Measurements from ENCODE around the gene SDCBP2. TPM values are rescaled to one million over a fixed set of nuclear protein-coding genes. Genes with fewer than 3 reads are reported as not detected.
A peak's percentile ranks its signal among the peaks of the same experiment; 100 is the strongest.

The SDCBP2 gene
- total and polyA plus RNA-seq, 2 of the 4 experiments (the other 2 are of a cell fraction): 0.54 to 1.3 TPM

DNA sequence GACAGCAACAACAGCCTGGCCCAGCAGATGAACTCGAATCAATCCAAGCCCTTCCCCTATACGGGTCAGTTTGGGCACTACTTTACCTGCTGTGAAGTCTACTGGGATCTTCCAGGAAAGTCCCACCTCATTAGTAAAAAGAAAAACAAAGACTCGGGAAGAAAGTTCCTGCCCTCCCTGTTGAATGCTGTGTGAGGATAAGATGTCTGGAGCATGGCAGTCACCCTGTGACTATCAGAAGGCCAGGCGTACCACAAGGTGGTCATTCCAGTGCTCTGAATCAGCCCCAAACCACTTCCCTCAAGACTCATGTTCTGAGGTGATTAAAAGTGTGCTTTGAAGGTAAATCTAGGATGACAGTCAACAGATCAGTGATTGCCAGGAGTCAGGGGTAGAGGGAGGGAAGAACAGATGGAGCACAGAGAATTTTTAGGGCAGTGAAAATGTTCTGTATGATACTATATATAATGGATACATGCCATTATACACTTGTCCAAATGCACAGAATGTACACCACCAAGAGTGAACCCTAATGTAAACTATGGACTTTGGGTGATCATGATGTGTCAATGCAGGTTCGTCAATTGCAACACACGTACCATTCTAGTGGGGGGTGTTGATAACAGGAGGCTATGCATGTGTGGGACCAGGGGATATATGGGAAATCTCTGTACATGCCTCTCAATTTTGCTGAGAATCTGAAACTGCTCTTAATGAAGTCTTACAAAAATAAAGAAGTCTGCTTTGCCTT is 49.2 kb upstream of the SDCBP2 start:
- ChIA-PET CTCF (no interaction called here), POLR2A (ENCODE audit: unreplicated experiment) (no interaction called here)
- BruUV-seq (replicated peaks): no TSS peak
- DNase-seq: peak; percentile 67
- TF ChIP-seq CEBPB (IDR thresholded peaks at IDR 0.05; ENCODE audit: low read depth, low read length): 0 out of 2 replicates have a peak, but pooled peaks have one; percentile 12
- TF ChIP-seq NFE2L2 (IDR thresholded peaks at IDR 0.05; ENCODE audit: low read depth, low read length): no peak
- no peak for TF ChIP-seq MAZ (IDR thresholded peaks at IDR 0.05; ENCODE audit: borderline replicate concordance, low read depth, low read length)
- no peak for TF ChIP-seq MXI1 (IDR thresholded peaks at IDR 0.05; ENCODE audit: borderline replicate concordance, low read depth, low read length)
- TF ChIP-seq, protein P1, sequence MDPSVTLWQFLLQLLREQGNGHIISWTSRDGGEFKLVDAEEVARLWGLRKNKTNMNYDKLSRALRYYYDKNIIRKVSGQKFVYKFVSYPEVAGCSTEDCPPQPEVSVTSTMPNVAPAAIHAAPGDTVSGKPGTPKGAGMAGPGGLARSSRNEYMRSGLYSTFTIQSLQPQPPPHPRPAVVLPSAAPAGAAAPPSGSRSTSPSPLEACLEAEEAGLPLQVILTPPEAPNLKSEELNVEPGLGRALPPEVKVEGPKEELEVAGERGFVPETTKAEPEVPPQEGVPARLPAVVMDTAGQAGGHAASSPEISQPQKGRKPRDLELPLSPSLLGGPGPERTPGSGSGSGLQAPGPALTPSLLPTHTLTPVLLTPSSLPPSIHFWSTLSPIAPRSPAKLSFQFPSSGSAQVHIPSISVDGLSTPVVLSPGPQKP (IDR thresholded peaks at IDR 0.05; ENCODE audit: borderline replicate concordance, low read depth, low read length): no peak
- dilution Hi-C loops (cut with HindIII; ENCODE audit: low sequenced_read_pairs, unreplicated experiment): no loop called here
- H2AFZ ChIP-seq (replicated peaks; ENCODE audit: low read length, poor library complexity): no peak overlapping the region
- H2AK9ac ChIP-seq (replicated peaks; ENCODE audit: low read depth, low read length, poor library complexity): peak overlapping the region; percentile 46
- H3K23ac ChIP-seq (ENCODE audit: low read depth, low read length): peak overlapping the region; percentile 72
- peaks cover 18 to 93% of the 10 kb centered on the region in 2 experiments for H3K79me1 ChIP-seq (ENCODE audit: low read depth in 1 of 2, low read length in 2 of 2)
- peaks cover 93% of the 10 kb centered on the region for H4K20me1 ChIP-seq (ENCODE audit: insufficient read depth, low read length)
- H3K14ac ChIP-seq (replicated peaks; ENCODE audit: low read depth, low read length): peak overlapping the region; percentile 49
- no peaks in the 10 kb centered on the region for H3K27me3 ChIP-seq (ENCODE audit: control insufficient read depth, insufficient read depth, low read length)
- peak overlapping the region; percentile 26; the same call in 1 of the 2 replicates for H3K4ac ChIP-seq (ENCODE audit: low read depth, low read length)
- no peaks in the 10 kb centered on the region for H3K9me3 ChIP-seq (ENCODE audit: control insufficient read depth, insufficient read depth, low read length)
- intact Hi-C loops (cut with micrococcal nuclease): loop anchor here (5.0 kb wide), 1 partner anchor 51 kb away; the partner anchor contains the start of gene SDCBP2
- no peak overlapping the region for H4K91ac ChIP-seq (ENCODE audit: insufficient read depth, low read depth, low read length)
- ATAC-seq (ENCODE audit: low read depth): no peak
- no peak overlapping the region for H3K4me3 ChIP-seq (ENCODE audit: insufficient read depth, low read depth, low read length)
- no peak overlapping the region; the same call in 1 of the 2 replicates for H2BK20ac ChIP-seq (ENCODE audit: low read depth, low read length)
- no peak overlapping the region for H3K18ac ChIP-seq (ENCODE audit: low read depth, low read length)
- no CpG with 5 or more reads among the region's 6 CpGs for WGBS, 2 experiments (ENCODE audit: extremely low coverage in 2 of 2, insufficient read length in 1 of 2)
- H3K4me2 ChIP-seq (ENCODE audit: low read depth, low read length): no peak overlapping the region
- H2BK120ac ChIP-seq (ENCODE audit: low read depth, low read length): no peak overlapping the region
- peaks cover 36% of the 10 kb centered on the region for H3K4me1 ChIP-seq (ENCODE audit: control insufficient read depth, insufficient read depth, low read length)
- peak overlapping the region; percentile 63; the same call in 1 of the 2 replicates for H2AK5ac ChIP-seq (ENCODE audit: low read depth, low read length)
- no peak overlapping the region for H2BK15ac ChIP-seq (ENCODE audit: low read depth, low read length)
- H3K36me3 ChIP-seq (ENCODE audit: control insufficient read depth, insufficient read depth, low read length): peaks cover 4% of the 10 kb centered on the region
- H3K27ac ChIP-seq (ENCODE audit: insufficient read depth, low read length): no peak overlapping the region
- H3K9me1 ChIP-seq (ENCODE audit: insufficient read depth, low read length): peaks cover 56% of the 10 kb centered on the region
- in situ Hi-C loops (cut with MboI; ENCODE audit: low sequenced_read_pairs): no loop called here
- H4K8ac ChIP-seq (ENCODE audit: low read depth in 2 of 2, low read length in 2 of 2): peak overlapping the region in 1 of 2 experiments; percentile 2; a peak in 1 of 4 replicates
- no peak overlapping the region for H3K9ac ChIP-seq (ENCODE audit: low read depth, low read length)
- no peak overlapping the region for H4K5ac ChIP-seq (ENCODE audit: low read depth, low read length)
- H3K56ac ChIP-seq (ENCODE audit: extremely low read depth, insufficient read depth, low read length): no peak overlapping the region
- peak overlapping the region; percentile 60 for H2BK5ac ChIP-seq (ENCODE audit: low read depth, low read length, poor library complexity, severe bottlenecking)

All from IMR-90 (cell line).